Gastrocnemius medialis (tissue), 4 donors: ENCODE data around the gene ATP6V0A1.

ENCODE experiments used
- CTCF ChIP-seq, 5 experiments: fragments of 450-650 bp in 3 of 5; fragments of 200-600 bp in 2 of 5; sonication (generic) in 2 of 5; IDR thresholded peaks in 4 of 5; conservative IDR thresholded peaks in 1 of 5; 1 replicate in 4 of 5; 2 replicates in 1 of 5; pipeline ENCODE4 v1.5.1; 2016 to 2019; ENCODE audit warnings: antibody characterized with exemption in 5 of 5, mild to moderate bottlenecking in 3 of 5, moderate library complexity in 3 of 5
- POLR2A ChIP-seq, 2 donors: fragments of 450-650 bp; IDR thresholded peaks; one replicate each; pipeline ENCODE4 v1.6.1; 2017; ENCODE audit warnings: antibody characterized with exemption in 2 of 2, mild to moderate bottlenecking in 2 of 2, moderate library complexity in 2 of 2

GRCh38 chr17:42421507-42422338 lies 37.0 kb upstream of the ATP6V0A1 start:
- TF ChIP-seq CTCF (IDR thresholded peaks at IDR 0.05 in 4 of 5, conservative IDR thresholded peaks at IDR 0.05 in 1 of 5) (no peak), POLR2A (IDR thresholded peaks at IDR 0.05) (peak; percentile 36 to 54)
